DOHH2 (cell line): Measurements from ENCODE around the gene PRELP.

Experiments used
- H3F3A ChIP-seq: fragments of 200-600 bp; sonication (generic), shearing (Covaris generic); 2 replicates; pipeline ENCODE4 v1.6.0; 2016; ENCODE audit warnings: antibody characterized with exemption, mild to moderate bottlenecking; ENCODE audit not compliant: control insufficient read depth, insufficient read depth
- H3K27ac ChIP-seq: fragments of 200-600 bp; sonication (generic); 2 replicates; pipeline ENCODE4 v1.5.1; 2014; ENCODE audit warnings: low read depth, mild to moderate bottlenecking, low read length, moderate library complexity
- H3K27me3 ChIP-seq: fragments of 200-600 bp; sonication (generic); 2 replicates; pipeline ENCODE4 v1.6.1; 2014; ENCODE audit warnings: mild to moderate bottlenecking, low read length, mixed read lengths; ENCODE audit not compliant: control insufficient read depth
- H3K36me3 ChIP-seq: fragments of 200-600 bp; sonication (generic); 2 replicates; pipeline ENCODE4 v1.6.1; 2014; ENCODE audit warnings: mild to moderate bottlenecking, low read length, moderate library complexity, mixed read lengths; ENCODE audit not compliant: control insufficient read depth
- H3K4me1 ChIP-seq: fragments of 200-600 bp; sonication (generic); 2 replicates; pipeline ENCODE4 v1.6.1; 2014; ENCODE audit warnings: mild to moderate bottlenecking, low read length, mixed read lengths; ENCODE audit not compliant: control insufficient read depth
- H3K4me2 ChIP-seq: fragments of 200-600 bp; sonication (generic); 2 replicates; pipeline ENCODE4 v1.6.0; 2014; ENCODE audit warnings: mild to moderate bottlenecking, low read length, moderate library complexity
- H3K4me3 ChIP-seq: fragments of 200-600 bp; sonication (generic); 2 replicates; pipeline ENCODE4 v1.5.1; 2014; ENCODE audit warnings: mild to moderate bottlenecking, low read length, mixed read lengths
- H3K79me2 ChIP-seq: fragments of 200-600 bp; sonication (generic); 2 replicates; pipeline ENCODE4 v1.6.1; 2014; ENCODE audit warnings: mild to moderate bottlenecking, low read length, mixed read lengths; ENCODE audit not compliant: control insufficient read depth
- H3K9me2 ChIP-seq: fragments of 200-600 bp; sonication (generic); replicated peaks from 2 replicates; pipeline ENCODE4 v1.6.1; 2014; ENCODE audit warnings: mild to moderate bottlenecking, low read length, mixed read lengths; ENCODE audit not compliant: control insufficient read depth
- H3K9me3 ChIP-seq: fragments of 200-600 bp; sonication (generic); 2 replicates; pipeline ENCODE4 v1.6.1; 2014; ENCODE audit warnings: antibody characterized with exemption, low read length, mixed read lengths; ENCODE audit not compliant: control insufficient read depth, insufficient read depth
- H4K20me1 ChIP-seq: fragments of 200-600 bp; sonication (generic); 2 replicates; pipeline ENCODE4 v1.6.0; 2014; ENCODE audit warnings: low read depth, mild to moderate bottlenecking, antibody characterized with exemption, low read length, moderate library complexity; ENCODE audit not compliant: control insufficient read depth, insufficient read depth
- CTCF ChIP-seq: fragments of 200-600 bp; sonication (generic); IDR thresholded peaks from one replicate; pipeline ENCODE4 v1.5.1; 2014; ENCODE audit warnings: antibody characterized with exemption, mild to moderate bottlenecking, low read depth, low read length; ENCODE audit not compliant: poor library complexity, severe bottlenecking
- EZH2phosphoT487 ChIP-seq: fragments of 200-600 bp; sonication (generic); IDR thresholded peaks from 2 replicates; pipeline ENCODE4 v1.6.1; 2017; ENCODE audit warnings: borderline replicate concordance, mild to moderate bottlenecking, antibody characterized with exemption, low read length, moderate library complexity, mixed read lengths

PRELP gene

GRCh38 chr1:203524824-203525223 is 49.2 kb downstream of the PRELP start:
- no peak overlapping the region for H3K27ac ChIP-seq
- H3K79me2 ChIP-seq: no peaks in the 10 kb centered on the region
- H3K9me3 ChIP-seq: no peaks in the 10 kb centered on the region
- peaks cover 13% of the 10 kb centered on the region for H3K4me1 ChIP-seq
- TF ChIP-seq CTCF: no peak
- no peak for TF ChIP-seq EZH2phosphoT487
- peaks cover 6% of the 10 kb centered on the region; the same call in 1 of the 2 replicates for H3K27me3 ChIP-seq
- no peaks in the 10 kb centered on the region for H4K20me1 ChIP-seq
- no peak overlapping the region for H3K4me3 ChIP-seq
- H3K36me3 ChIP-seq: no peaks in the 10 kb centered on the region
- H3K9me2 ChIP-seq: no peaks in the 10 kb centered on the region
- no peak overlapping the region for H3K4me2 ChIP-seq
- H3F3A ChIP-seq: peaks cover 4% of the 10 kb centered on the region

- Histone ChIP-seq H3K4me2 (no peak overlapping the region), H3K27me3 (peaks cover 6% of the 10 kb centered on the region; the same call in 1 of the 2 replicates)
Observed at GRCh38 chr1:203525685-203526084, 50.1 kb downstream of the PRELP start.

GRCh38 chr1:203526130-203526529 is 50.5 kb downstream of the PRELP start:
- TF ChIP-seq CTCF (no peak), EZH2phosphoT487 (no peak)
- H3K79me2 ChIP-seq: no peaks in the 10 kb centered on the region
- H3K27me3 ChIP-seq: peaks cover 6% of the 10 kb centered on the region; the same call in 1 of the 2 replicates
- no peaks in the 10 kb centered on the region for H4K20me1 ChIP-seq
- no peaks in the 10 kb centered on the region for H3K36me3 ChIP-seq
- H3K9me3 ChIP-seq: no peaks in the 10 kb centered on the region
- H3K4me3 ChIP-seq: no peak overlapping the region
- no peaks in the 10 kb centered on the region for H3K9me2 ChIP-seq
- H3K4me1 ChIP-seq: peaks cover 13% of the 10 kb centered on the region
- peaks cover 6% of the 10 kb centered on the region for H3F3A ChIP-seq
- no peak overlapping the region for H3K27ac ChIP-seq
- H3K4me2 ChIP-seq: no peak overlapping the region

More at GRCh38 chr1:203525685-203526084, 50.1 kb downstream of the PRELP start:
- Histone ChIP-seq H4K20me1 (no peaks in the 10 kb centered on the region), H3K79me2 (no peaks in the 10 kb centered on the region), H3K27ac (no peak overlapping the region), H3K4me3 (no peak overlapping the region), H3K36me3 (no peaks in the 10 kb centered on the region), H3K4me1 (peaks cover 13% of the 10 kb centered on the region), H3K9me2 (no peaks in the 10 kb centered on the region), H3K9me3 (no peaks in the 10 kb centered on the region), H3F3A (peaks cover 6% of the 10 kb centered on the region)
- TF ChIP-seq CTCF: no peak
- no peak for TF ChIP-seq EZH2phosphoT487

- H3K27ac ChIP-seq: no peak overlapping the region
Observed at GRCh38 chr1:203526572-203526971, 51.0 kb downstream of the PRELP start.

More at GRCh38 chr1:203526572-203526971, 51.0 kb downstream of the PRELP start:
- Histone ChIP-seq H3K9me3 (no peaks in the 10 kb centered on the region), H3K9me2 (no peaks in the 10 kb centered on the region), H3K4me1 (peaks cover 13% of the 10 kb centered on the region), H3K79me2 (no peaks in the 10 kb centered on the region), H3K27me3 (peaks cover 6% of the 10 kb centered on the region; the same call in 1 of the 2 replicates), H3K4me3 (no peak overlapping the region), H3K4me2 (no peak overlapping the region), H4K20me1 (no peaks in the 10 kb centered on the region), H3K36me3 (no peaks in the 10 kb centered on the region), H3F3A (peaks cover 6% of the 10 kb centered on the region)
- TF ChIP-seq CTCF: no peak
- no peak for TF ChIP-seq EZH2phosphoT487
